Osteoblast (primary cell): Measurements from ENCODE around the gene RBM43. TPM values are rescaled to one million over a fixed set of nuclear protein-coding genes. Genes with fewer than 3 reads are reported as not detected.

Experiments used
- DNase-seq: peaks from one replicate; pipeline ENCODE4 v3.0.0; 2011; ENCODE audit warnings: low spot score, mixed read lengths; ENCODE audit not compliant: insufficient read length; ENCODE audit errors: missing footprints
- H2AFZ ChIP-seq: 2 replicates; pipeline ENCODE4 v1.6.0; 2011; ENCODE audit warnings: mild to moderate bottlenecking, low read length
- H3K27ac ChIP-seq: 2 replicates; pipeline ENCODE4 v1.5.1; 2011; ENCODE audit warnings: mild to moderate bottlenecking, low read depth, low read length, moderate library complexity
- H3K27me3 ChIP-seq: 2 replicates; pipeline ENCODE4 v1.6.0; 2012; ENCODE audit warnings: mild to moderate bottlenecking, control low read depth, inconsistent platforms, low read length, moderate library complexity; ENCODE audit not compliant: insufficient read depth
- H3K36me3 ChIP-seq: 2 replicates; pipeline ENCODE4 v1.5.1; 2011; ENCODE audit warnings: mild to moderate bottlenecking, low read length, control low read depth, moderate library complexity; ENCODE audit not compliant: insufficient read depth
- H3K4me1 ChIP-seq: 2 replicates; pipeline ENCODE4 v1.5.1; 2011; ENCODE audit warnings: mild to moderate bottlenecking, low read length, control low read depth, moderate library complexity; ENCODE audit not compliant: insufficient read depth
- H3K4me2 ChIP-seq: 2 replicates; pipeline ENCODE4 v1.6.0; 2011; ENCODE audit warnings: mild to moderate bottlenecking, low read length; ENCODE audit not compliant: insufficient read depth
- H3K4me3 ChIP-seq: fragments of 200-600 bp; sonication (generic); 3 replicates; pipeline ENCODE4 v1.5.1; 2012; ENCODE audit warnings: mild to moderate bottlenecking, low read length, inconsistent platforms; ENCODE audit not compliant: insufficient read depth
- H3K79me2 ChIP-seq: 2 replicates; pipeline ENCODE4 v1.6.0; 2012; ENCODE audit warnings: mild to moderate bottlenecking, low read length, control low read depth, inconsistent platforms; ENCODE audit not compliant: insufficient read depth
- H3K9me3 ChIP-seq: 2 replicates; pipeline ENCODE4 v1.5.1; 2011; ENCODE audit warnings: low read depth, low read length, control low read depth
- H4K20me1 ChIP-seq: 2 replicates; pipeline ENCODE4 v1.6.0; 2012; ENCODE audit warnings: mild to moderate bottlenecking, low read length, control low read depth; ENCODE audit not compliant: insufficient read depth
- total RNA-seq: library from RNA; depleted of rRNA; stranded (reverse); fragments of >200 nt; gene quantifications from 2 replicates; pipeline ENCODE4 v1.2.3, GENCODE V29; 2012
- TF ChIP-seq, protein P1 (sequence below): IDR thresholded peaks from 2 replicates; pipeline ENCODE4 v1.5.1; 2011; ENCODE audit warnings: mild to moderate bottlenecking, low read depth, low read length, moderate library complexity; ENCODE audit errors: extremely low read depth

RBM43 gene
- total RNA-seq, 1 donor, result 11.6 TPM

DNA sequence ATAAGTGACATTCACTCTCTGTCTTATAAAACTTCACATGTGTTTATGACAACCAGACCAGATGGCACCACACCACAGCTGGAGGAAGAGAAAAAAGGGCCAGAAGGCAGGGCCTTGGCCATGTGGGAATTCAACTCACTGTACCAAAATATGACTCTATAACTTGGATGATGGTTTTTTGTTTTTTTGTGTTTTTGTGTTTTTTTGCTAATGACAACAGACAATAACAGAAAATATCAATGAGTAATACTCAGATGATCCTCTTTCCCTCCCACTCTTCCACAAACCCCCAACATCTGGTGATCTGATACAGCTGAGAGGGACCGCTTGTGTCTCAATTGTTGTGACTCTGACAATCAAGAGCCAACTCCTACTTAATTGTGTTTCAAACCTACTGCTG is 15.4 kb upstream of the RBM43 start:
- DNase-seq, result no peak
- Histone ChIP-seq H2AFZ (no peak overlapping the region), H3K4me3 (no peak overlapping the region), H3K9me3 (no peaks in the 10 kb centered on the region), H3K27ac (no peak overlapping the region), H3K27me3 (no peaks in the 10 kb centered on the region), H3K79me2 (no peaks in the 10 kb centered on the region), H3K4me2 (no peak overlapping the region), H4K20me1 (no peaks in the 10 kb centered on the region), H3K36me3 (no peaks in the 10 kb centered on the region), H3K4me1 (peaks cover 5% of the 10 kb centered on the region)
- TF ChIP-seq, protein P1, sequence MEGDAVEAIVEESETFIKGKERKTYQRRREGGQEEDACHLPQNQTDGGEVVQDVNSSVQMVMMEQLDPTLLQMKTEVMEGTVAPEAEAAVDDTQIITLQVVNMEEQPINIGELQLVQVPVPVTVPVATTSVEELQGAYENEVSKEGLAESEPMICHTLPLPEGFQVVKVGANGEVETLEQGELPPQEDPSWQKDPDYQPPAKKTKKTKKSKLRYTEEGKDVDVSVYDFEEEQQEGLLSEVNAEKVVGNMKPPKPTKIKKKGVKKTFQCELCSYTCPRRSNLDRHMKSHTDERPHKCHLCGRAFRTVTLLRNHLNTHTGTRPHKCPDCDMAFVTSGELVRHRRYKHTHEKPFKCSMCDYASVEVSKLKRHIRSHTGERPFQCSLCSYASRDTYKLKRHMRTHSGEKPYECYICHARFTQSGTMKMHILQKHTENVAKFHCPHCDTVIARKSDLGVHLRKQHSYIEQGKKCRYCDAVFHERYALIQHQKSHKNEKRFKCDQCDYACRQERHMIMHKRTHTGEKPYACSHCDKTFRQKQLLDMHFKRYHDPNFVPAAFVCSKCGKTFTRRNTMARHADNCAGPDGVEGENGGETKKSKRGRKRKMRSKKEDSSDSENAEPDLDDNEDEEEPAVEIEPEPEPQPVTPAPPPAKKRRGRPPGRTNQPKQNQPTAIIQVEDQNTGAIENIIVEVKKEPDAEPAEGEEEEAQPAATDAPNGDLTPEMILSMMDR, result no peak

DNA sequence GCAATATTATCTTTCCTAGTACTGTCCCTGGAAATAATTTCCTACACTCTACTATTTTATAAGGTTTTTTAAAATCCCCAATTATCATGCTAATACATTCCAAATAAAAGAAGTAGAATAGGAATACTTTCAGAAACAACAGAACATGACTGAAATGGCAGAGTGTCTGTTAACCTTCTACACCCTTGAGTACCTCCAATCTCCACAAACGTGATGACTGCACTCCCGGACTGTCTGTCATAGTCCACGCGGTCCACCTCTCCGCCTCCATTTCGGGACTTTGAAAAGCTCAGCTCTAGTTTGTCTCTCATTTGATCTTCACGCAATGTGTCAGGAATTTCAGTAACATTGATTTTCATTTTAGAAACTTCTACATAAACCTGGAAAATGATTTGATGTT is 13.6 kb upstream of the RBM43 start:
- no peak for DNase-seq
- H3K79me2 ChIP-seq, result no peaks in the 10 kb centered on the region

DNA sequence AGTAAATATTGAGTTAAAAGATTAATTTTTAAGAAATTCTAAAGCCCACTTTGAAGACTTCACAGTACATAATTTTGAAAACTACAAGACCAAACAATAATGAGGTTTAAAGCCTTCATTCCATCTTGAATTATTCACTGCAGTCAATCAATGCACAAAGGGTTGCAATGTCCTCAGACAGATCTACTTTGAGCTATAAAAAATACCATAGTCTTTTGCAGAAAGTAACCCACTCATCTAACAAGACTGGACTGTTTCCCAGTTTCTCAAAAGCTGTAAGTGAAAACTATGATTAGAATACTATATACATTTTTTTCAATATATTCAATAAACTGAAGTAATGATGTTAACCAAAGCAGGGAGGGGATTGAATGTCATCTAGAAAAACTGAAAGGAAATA is 10.2 kb upstream of the RBM43 start:
- TF ChIP-seq, protein P1, result no peak

More for the DNA sequence above, 13.6 kb upstream of the RBM43 start:
- Histone ChIP-seq H3K36me3 (no peaks in the 10 kb centered on the region), H3K9me3 (no peaks in the 10 kb centered on the region), H4K20me1 (no peaks in the 10 kb centered on the region), H2AFZ (no peak overlapping the region), H3K4me1 (no peaks in the 10 kb centered on the region), H3K4me3 (no peak overlapping the region), H3K27me3 (no peaks in the 10 kb centered on the region), H3K4me2 (no peak overlapping the region), H3K27ac (no peak overlapping the region)
- TF ChIP-seq, protein P1, result no peak

GRCh38 chr2:151269798-151270568 is 8.3 kb upstream of the RBM43 start:
- no peaks in the 10 kb centered on the region for H4K20me1 ChIP-seq
- no peaks in the 10 kb centered on the region for H3K79me2 ChIP-seq
- H3K27me3 ChIP-seq, result no peaks in the 10 kb centered on the region

More for the DNA sequence above, 10.2 kb upstream of the RBM43 start:
- Histone ChIP-seq H3K36me3 (no peaks in the 10 kb centered on the region), H4K20me1 (no peaks in the 10 kb centered on the region), H3K4me1 (no peaks in the 10 kb centered on the region), H3K79me2 (no peaks in the 10 kb centered on the region), H3K9me3 (peaks cover 3% of the 10 kb centered on the region), H3K4me3 (no peak overlapping the region), H3K27ac (no peak overlapping the region), H3K4me2 (no peak overlapping the region), H2AFZ (no peak overlapping the region), H3K27me3 (no peaks in the 10 kb centered on the region)
- DNase-seq, result no peak

More at GRCh38 chr2:151269798-151270568, 8.3 kb upstream of the RBM43 start:
- TF ChIP-seq, protein P1, result no peak
- H3K36me3 ChIP-seq, result no peaks in the 10 kb centered on the region
- peaks cover 3% of the 10 kb centered on the region for H3K9me3 ChIP-seq
- no peak for DNase-seq
- no peak overlapping the region for H3K4me2 ChIP-seq
- no peak overlapping the region for H3K27ac ChIP-seq
- H2AFZ ChIP-seq, result no peak overlapping the region
- no peaks in the 10 kb centered on the region for H3K4me1 ChIP-seq
- no peak overlapping the region for H3K4me3 ChIP-seq
